ENCODE results near the gene NTRK3. TPM values are rescaled to one million over a fixed set of nuclear protein-coding genes. Genes with fewer than 3 reads are reported as not detected.
A peak's percentile ranks its signal among the peaks of the same experiment; 100 is the strongest.

The NTRK3 gene
- total and polyA plus RNA-seq, 2 donors (not counting 3 experiments of a cell fraction or from before 2014, with no cell fraction given), result not detected

DNA sequence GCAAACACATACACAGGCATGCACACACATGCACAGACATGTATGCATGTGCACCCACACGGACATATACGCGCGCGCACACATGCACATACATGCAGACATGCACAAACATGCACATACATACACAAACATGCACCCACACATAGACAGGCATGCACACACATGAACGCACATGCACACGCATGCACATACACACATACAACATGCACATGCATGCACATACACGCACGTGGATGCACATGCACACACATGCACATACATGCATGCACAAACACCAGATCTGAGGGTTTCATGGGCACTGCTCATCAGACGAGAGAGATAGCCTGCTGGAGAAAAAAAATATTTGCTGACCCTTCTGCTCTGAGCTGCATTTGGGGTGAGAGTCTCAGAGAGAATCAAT, 31.7 kb upstream of the NTRK3 start:
- ChIA-PET POLR2A (no interaction called here), CTCF (no interaction called here)
- intact Hi-C loops (cut with micrococcal nuclease), result no loop called here
- no peak for TF ChIP-seq POLR2A (IDR thresholded peaks at IDR 0.05; ENCODE audit: low read depth, low read length)
- TF ChIP-seq GATA2 (IDR thresholded peaks at IDR 0.05; ENCODE audit: insufficient read depth, insufficient read length, low read depth, low read length), result no peak
- TF ChIP-seq EZH2 (IDR thresholded peaks at IDR 0.05; ENCODE audit: borderline replicate concordance, low read depth, low read length, severe bottlenecking), result no peak
- peak; percentile 30 for TF ChIP-seq MAX (IDR thresholded peaks at IDR 0.05; ENCODE audit: insufficient read depth, insufficient read length)
- TF ChIP-seq POLR2AphosphoS5 (IDR thresholded peaks at IDR 0.05; ENCODE audit: insufficient read depth, low read depth, low read length), result no peak
- TF ChIP-seq JUN (IDR thresholded peaks at IDR 0.05; ENCODE audit: borderline replicate concordance, insufficient read depth, insufficient read length, low read depth), result no peak
- no peak for TF ChIP-seq FOS (IDR thresholded peaks at IDR 0.05; ENCODE audit: borderline replicate concordance, insufficient read depth, low read length)
- TF ChIP-seq MYC (IDR thresholded peaks at IDR 0.05; ENCODE audit: low read depth, low read length), result no peak
- no TSS peak for BruUV-seq (replicated peaks)
- H3K27ac ChIP-seq (ENCODE audit: insufficient read depth, low read depth, low read length), result no peak overlapping the region
- DNase-seq (ENCODE audit: low read depth, low spot score), result peak; percentile 1
- FAIRE-seq, result no peak
- no peak overlapping the region for H2AFZ ChIP-seq (ENCODE audit: low read depth, low read length)
- H3K36me3 ChIP-seq (ENCODE audit: control insufficient read depth in 2 of 2, extremely low read depth in 1 of 2, insufficient read depth in 2 of 2, low read length in 2 of 2), result no peaks in the 10 kb centered on the region
- H3K9ac ChIP-seq (replicated peaks; ENCODE audit: extremely low read depth, insufficient read depth, low read length), result no peak overlapping the region
- H3K27me3 ChIP-seq (ENCODE audit: control insufficient read depth in 2 of 2, insufficient read depth in 2 of 2, low read length in 2 of 2), result no peaks in the 10 kb centered on the region
- no peaks in the 10 kb centered on the region for H3K4me1 ChIP-seq (ENCODE audit: control insufficient read depth, extremely low read depth, insufficient read depth, low read length)
- no peak overlapping the region for H3K4me3 ChIP-seq (replicated peaks in 1 of 3; ENCODE audit: insufficient read depth in 1 of 3, low read depth in 1 of 3, low read length in 3 of 3)
- dilution Hi-C loops (cut with MboI; ENCODE audit: extremely low pct_ligation_motif_present, low sequenced_read_pairs), result no loop called here
- H3K9me3 ChIP-seq (replicated peaks; ENCODE audit: control insufficient read depth, insufficient read depth, low read length), result no peaks in the 10 kb centered on the region
- no peaks in the 10 kb centered on the region for H3K9me1 ChIP-seq (replicated peaks; ENCODE audit: control insufficient read depth, extremely low read depth, insufficient read depth, low read length)
- no peaks in the 10 kb centered on the region for H3K79me2 ChIP-seq (ENCODE audit: control insufficient read depth, insufficient read depth, low read length)
- no peaks in the 10 kb centered on the region for H4K20me1 ChIP-seq (replicated peaks; ENCODE audit: control insufficient read depth, extremely low read depth, insufficient read depth, low read length)
- H3K4me2 ChIP-seq (ENCODE audit: insufficient read depth, low read length), result no peak overlapping the region

DNA sequence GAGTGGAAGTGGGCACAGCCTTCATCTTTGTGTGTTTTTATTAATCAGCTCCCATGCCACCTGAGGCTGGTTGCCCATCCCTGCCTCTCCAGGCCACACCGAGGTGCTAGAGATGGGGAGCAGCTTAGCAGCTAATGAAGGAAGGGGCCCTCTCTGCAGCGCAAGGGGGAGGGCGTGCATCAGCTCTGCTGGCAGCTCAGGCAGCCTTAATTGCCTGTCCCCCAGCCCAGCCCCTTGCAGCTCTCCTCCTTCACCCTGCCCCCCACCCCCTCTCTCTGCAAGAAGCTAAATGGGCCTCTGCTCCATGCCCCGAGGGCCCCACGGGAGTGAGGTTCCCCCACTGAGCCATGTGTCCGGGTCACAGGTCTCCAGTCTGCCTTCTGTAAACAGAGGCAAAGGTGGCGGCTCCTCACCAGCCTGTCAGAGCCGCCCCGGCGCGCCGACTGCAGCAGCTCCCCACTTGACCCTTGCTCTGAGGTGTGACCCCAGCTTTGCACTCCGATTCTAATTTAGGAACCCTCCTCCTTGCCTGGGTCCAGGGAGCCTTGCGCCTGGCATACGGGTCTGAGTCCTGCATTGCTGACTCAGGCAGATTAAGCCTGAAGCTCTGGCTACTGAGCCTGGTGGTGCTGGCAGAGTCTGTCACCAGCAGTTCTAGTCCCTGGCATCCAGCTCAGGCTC, 27.9 kb upstream of the NTRK3 start:
- CTCF ChIA-PET, result no interaction called here
- DNase-seq (ENCODE audit: low read depth, low spot score) (no peak), FAIRE-seq (no peak)
- Histone ChIP-seq H3K9me3 (replicated peaks; ENCODE audit: control insufficient read depth, insufficient read depth, low read length) (no peaks in the 10 kb centered on the region), H3K36me3 (ENCODE audit: control insufficient read depth in 2 of 2, extremely low read depth in 1 of 2, insufficient read depth in 2 of 2, low read length in 2 of 2) (no peaks in the 10 kb centered on the region), H3K9ac (replicated peaks; ENCODE audit: extremely low read depth, insufficient read depth, low read length) (no peak overlapping the region), H3K27me3 (ENCODE audit: control insufficient read depth in 2 of 2, insufficient read depth in 2 of 2, low read length in 2 of 2) (no peaks in the 10 kb centered on the region), H3K9me1 (replicated peaks; ENCODE audit: control insufficient read depth, extremely low read depth, insufficient read depth, low read length) (no peaks in the 10 kb centered on the region), H3K4me1 (ENCODE audit: control insufficient read depth, extremely low read depth, insufficient read depth, low read length) (no peaks in the 10 kb centered on the region), H3K79me2 (ENCODE audit: control insufficient read depth, insufficient read depth, low read length) (no peaks in the 10 kb centered on the region), H3K27ac (ENCODE audit: insufficient read depth, low read depth, low read length) (no peak overlapping the region), H3K4me3 (replicated peaks in 1 of 3; ENCODE audit: insufficient read depth in 1 of 3, low read depth in 1 of 3, low read length in 3 of 3) (no peak overlapping the region), H3K4me2 (ENCODE audit: insufficient read depth, low read length) (no peak overlapping the region), H2AFZ (ENCODE audit: low read depth, low read length) (no peak overlapping the region), H4K20me1 (replicated peaks; ENCODE audit: control insufficient read depth, extremely low read depth, insufficient read depth, low read length) (no peaks in the 10 kb centered on the region)
- intact Hi-C loops (cut with micrococcal nuclease) (no loop called here), dilution Hi-C loops (cut with MboI; ENCODE audit: extremely low pct_ligation_motif_present, low sequenced_read_pairs) (no loop called here)
- POLR2A ChIA-PET, result no interaction called here
- TF ChIP-seq, protein P1, sequence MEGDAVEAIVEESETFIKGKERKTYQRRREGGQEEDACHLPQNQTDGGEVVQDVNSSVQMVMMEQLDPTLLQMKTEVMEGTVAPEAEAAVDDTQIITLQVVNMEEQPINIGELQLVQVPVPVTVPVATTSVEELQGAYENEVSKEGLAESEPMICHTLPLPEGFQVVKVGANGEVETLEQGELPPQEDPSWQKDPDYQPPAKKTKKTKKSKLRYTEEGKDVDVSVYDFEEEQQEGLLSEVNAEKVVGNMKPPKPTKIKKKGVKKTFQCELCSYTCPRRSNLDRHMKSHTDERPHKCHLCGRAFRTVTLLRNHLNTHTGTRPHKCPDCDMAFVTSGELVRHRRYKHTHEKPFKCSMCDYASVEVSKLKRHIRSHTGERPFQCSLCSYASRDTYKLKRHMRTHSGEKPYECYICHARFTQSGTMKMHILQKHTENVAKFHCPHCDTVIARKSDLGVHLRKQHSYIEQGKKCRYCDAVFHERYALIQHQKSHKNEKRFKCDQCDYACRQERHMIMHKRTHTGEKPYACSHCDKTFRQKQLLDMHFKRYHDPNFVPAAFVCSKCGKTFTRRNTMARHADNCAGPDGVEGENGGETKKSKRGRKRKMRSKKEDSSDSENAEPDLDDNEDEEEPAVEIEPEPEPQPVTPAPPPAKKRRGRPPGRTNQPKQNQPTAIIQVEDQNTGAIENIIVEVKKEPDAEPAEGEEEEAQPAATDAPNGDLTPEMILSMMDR (IDR thresholded peaks at IDR 0.05; ENCODE audit: extremely low read depth in 1 of 2, insufficient read depth in 1 of 2, low read depth in 1 of 2, low read length in 2 of 2), result no peak
- TF ChIP-seq GATA2 (IDR thresholded peaks at IDR 0.05; ENCODE audit: insufficient read depth, insufficient read length, low read depth, low read length) (no peak), JUN (IDR thresholded peaks at IDR 0.05; ENCODE audit: borderline replicate concordance, insufficient read depth, insufficient read length, low read depth) (no peak), MAX (IDR thresholded peaks at IDR 0.05; ENCODE audit: insufficient read depth, insufficient read length) (no peak), POLR2A (IDR thresholded peaks at IDR 0.05; ENCODE audit: low read depth, low read length) (no peak), FOS (IDR thresholded peaks at IDR 0.05; ENCODE audit: borderline replicate concordance, insufficient read depth, low read length) (no peak), MYC (IDR thresholded peaks at IDR 0.05; ENCODE audit: low read depth, low read length) (no peak), EZH2 (IDR thresholded peaks at IDR 0.05; ENCODE audit: borderline replicate concordance, low read depth, low read length, severe bottlenecking) (no peak), POLR2AphosphoS5 (IDR thresholded peaks at IDR 0.05; ENCODE audit: insufficient read depth, low read depth, low read length) (no peak)
- no TSS peak for BruUV-seq (replicated peaks)

Data from endothelial cell of umbilical vein (primary cell).